Ovary (tissue), 3 donors: ENCODE results near the gene TUBA3D.
"Not testable (repeated sequence)": the region's sequence is repeated elsewhere in the genome, so short reads cannot be mapped to it uniquely, and the experiment has no call there.

Experiments
- CTCF ChIP-seq, 3 donors: fragments of 450-650 bp in 2 of 3; fragments of 200-600 bp in 1 of 3; IDR thresholded peaks; one replicate each; pipeline versions ENCODE4 v1.5.1 to v1.8.0; 2016 to 2022; ENCODE audit warnings: antibody characterized with exemption in 3 of 3, mild to moderate bottlenecking in 1 of 3
- POLR2A ChIP-seq: fragments of 450-650 bp; IDR thresholded peaks from one replicate; pipeline ENCODE4 v1.6.1; 2017; ENCODE audit warnings: antibody characterized with exemption, mild to moderate bottlenecking, moderate library complexity
- donor health status: DM: no; HTN: no; CAD: no.

GRCh38 chr2:131478074-131478849 lies 2.3 kb downstream of the TUBA3D start:
- not testable (repeated sequence) for TF ChIP-seq CTCF (IDR thresholded peaks at IDR 0.05); POLR2A
